ENCODE results near the gene MACROD2.

GRCh38 chr20:15032352-15032622, 1037.0 kb downstream of the MACROD2 start:
- no peak for TF ChIP-seq CTCF (IDR thresholded peaks at IDR 0.05)
- no peak for TF ChIP-seq POLR2A (IDR thresholded peaks at IDR 0.05)
- TF ChIP-seq EP300 (IDR thresholded peaks at IDR 0.05): no peak

Measured in ovary (tissue), 3 donors.